Memory B cell (primary cell): Measurements from ENCODE around the gene APH1B.

Experiments
- ATAC-seq: fragments of 150-1000 bp; cut with Tn5 transposase; 2 replicates; pipeline ENCODE4 v1.10.0; 2021; ENCODE audit warnings: low read depth, mild to moderate bottlenecking, moderate library complexity
- DNase-seq, 2 donors: peaks; one replicate each; pipeline ENCODE4 v3.0.0; 2022; ENCODE audit warnings: low spot score in 2 of 2
- H3K27ac Mint-ChIP-seq: one replicate; pipeline ENCODE4 v1.8.0; 2022; ENCODE audit warnings: mild to moderate bottlenecking, moderate library complexity, mixed read lengths
- H3K27me3 Mint-ChIP-seq: one replicate; pipeline ENCODE4 v1.8.0; 2022; ENCODE audit warnings: mixed read lengths
- H3K36me3 Mint-ChIP-seq: one replicate; pipeline ENCODE4 v1.8.0; 2022; ENCODE audit warnings: mild to moderate bottlenecking, mixed read lengths
- H3K4me1 Mint-ChIP-seq: one replicate; pipeline ENCODE4 v1.8.0; 2022; ENCODE audit warnings: mixed read lengths
- H3K4me3 Mint-ChIP-seq: one replicate; pipeline ENCODE4 v1.8.0; 2022; ENCODE audit warnings: mild to moderate bottlenecking, moderate library complexity, mixed read lengths
- H3K9me3 Mint-ChIP-seq: one replicate; pipeline ENCODE4 v1.8.0; 2022; ENCODE audit warnings: mixed read lengths

APH1B gene

DNA sequence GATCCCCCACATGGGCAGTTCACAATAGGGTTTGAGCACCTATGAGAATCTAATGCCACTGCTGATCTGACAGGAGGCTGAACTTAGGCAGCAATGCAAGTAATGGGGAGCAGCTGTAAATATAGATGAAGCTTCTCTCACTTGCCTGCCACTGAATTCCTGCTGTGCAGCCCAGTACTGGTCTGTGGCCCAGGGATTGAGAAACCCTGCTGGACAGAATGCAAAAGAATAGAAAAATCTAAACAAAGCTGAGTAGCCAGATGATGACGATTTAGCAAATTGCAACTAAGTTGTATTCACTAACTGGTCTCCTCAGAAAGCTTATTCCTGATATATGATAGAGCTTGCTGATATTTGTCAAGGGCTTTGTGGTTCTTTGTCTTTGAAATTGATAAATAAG is 34.3 kb upstream of the APH1B start:
- H3K9me3 Mint-ChIP-seq: peaks cover 1% of the 10 kb centered on the region
- no peaks in the 10 kb centered on the region for H3K27me3 Mint-ChIP-seq
- ATAC-seq (no peak), DNase-seq (no peak)
- peaks cover 30% of the 10 kb centered on the region for H3K36me3 Mint-ChIP-seq
- H3K4me1 Mint-ChIP-seq: peaks cover 17% of the 10 kb centered on the region
- H3K4me3 Mint-ChIP-seq: no peak overlapping the region
- H3K27ac Mint-ChIP-seq: peak overlapping the region; percentile 55

GRCh38 chr15:63243776-63244175 is 33.6 kb upstream of the APH1B start:
- Mint-ChIP-seq H3K4me3 (no peak overlapping the region), H3K9me3 (peaks cover 1% of the 10 kb centered on the region), H3K36me3 (peaks cover 30% of the 10 kb centered on the region), H3K4me1 (peaks cover 13% of the 10 kb centered on the region), H3K27me3 (no peaks in the 10 kb centered on the region), H3K27ac (peak overlapping the region; percentile 55)
- no peak for ATAC-seq
- DNase-seq: no peak

GRCh38 chr15:63244399-63244798 is 33.0 kb upstream of the APH1B start:
- ATAC-seq: no peak
- no peak for DNase-seq
- peak overlapping the region; percentile 55 for H3K27ac Mint-ChIP-seq
- peaks cover 32% of the 10 kb centered on the region for H3K36me3 Mint-ChIP-seq
- no peak overlapping the region for H3K4me3 Mint-ChIP-seq
- H3K4me1 Mint-ChIP-seq: peaks cover 12% of the 10 kb centered on the region
- H3K27me3 Mint-ChIP-seq: no peaks in the 10 kb centered on the region
- peaks cover 1% of the 10 kb centered on the region for H3K9me3 Mint-ChIP-seq

- DNase-seq: no peak
- Mint-ChIP-seq H3K4me3 (no peak overlapping the region), H3K9me3 (peaks cover 1% of the 10 kb centered on the region), H3K27ac (no peak overlapping the region), H3K27me3 (no peaks in the 10 kb centered on the region), H3K36me3 (peaks cover 32% of the 10 kb centered on the region), H3K4me1 (peaks cover 7% of the 10 kb centered on the region)
- peak; percentile 39 for ATAC-seq
Measured at GRCh38 chr15:63244976-63245645, 32.3 kb upstream of the APH1B start.

- Mint-ChIP-seq H3K4me3 (no peak overlapping the region), H3K4me1 (peaks cover 7% of the 10 kb centered on the region)
Measured at GRCh38 chr15:63246691-63247469, 30.5 kb upstream of the APH1B start.

DNA sequence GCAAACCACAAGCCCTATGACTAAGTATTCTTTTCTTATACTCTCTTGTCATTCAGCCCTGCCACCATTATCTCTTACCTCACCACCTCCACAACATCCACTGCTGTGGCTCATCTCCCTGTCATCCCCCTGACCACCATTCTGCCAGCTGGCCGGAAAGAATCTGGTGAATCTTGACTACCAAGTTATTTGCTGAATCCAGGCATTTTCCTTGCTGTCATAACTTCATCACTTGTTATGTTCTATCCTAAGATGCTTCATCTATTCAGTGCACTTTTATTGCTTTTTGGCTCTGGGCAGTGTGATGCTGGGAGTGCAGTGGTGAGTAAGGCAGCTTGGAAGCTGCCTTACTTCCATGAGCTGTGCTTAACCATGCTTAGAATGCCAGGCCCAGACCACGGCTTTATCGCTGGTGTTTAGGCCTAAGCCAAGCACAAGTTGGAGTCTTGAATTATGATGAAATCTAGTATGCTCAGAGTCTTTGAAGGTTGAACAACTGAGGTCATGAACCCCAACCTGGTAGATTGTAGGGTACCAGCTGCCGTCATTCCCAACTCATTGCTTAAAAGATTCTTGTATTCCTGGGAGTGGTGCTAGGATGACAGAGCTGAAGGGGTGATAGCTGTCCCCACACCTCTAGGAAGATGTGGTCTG is 27.0 kb upstream of the APH1B start:
- H3K4me3 Mint-ChIP-seq: no peak overlapping the region
- no peak for ATAC-seq
- DNase-seq: no peak
- no peak overlapping the region for H3K27ac Mint-ChIP-seq
- peaks cover 2% of the 10 kb centered on the region for H3K4me1 Mint-ChIP-seq
- H3K9me3 Mint-ChIP-seq: no peaks in the 10 kb centered on the region
- peaks cover 22% of the 10 kb centered on the region for H3K36me3 Mint-ChIP-seq
- H3K27me3 Mint-ChIP-seq: no peaks in the 10 kb centered on the region

More at GRCh38 chr15:63246691-63247469, 30.5 kb upstream of the APH1B start:
- H3K36me3 Mint-ChIP-seq: peaks cover 36% of the 10 kb centered on the region
- ATAC-seq: no peak
- H3K27ac Mint-ChIP-seq: peak overlapping the region; percentile 24
- no peaks in the 10 kb centered on the region for H3K27me3 Mint-ChIP-seq
- DNase-seq: no peak
- peaks cover 1% of the 10 kb centered on the region for H3K9me3 Mint-ChIP-seq

DNA sequence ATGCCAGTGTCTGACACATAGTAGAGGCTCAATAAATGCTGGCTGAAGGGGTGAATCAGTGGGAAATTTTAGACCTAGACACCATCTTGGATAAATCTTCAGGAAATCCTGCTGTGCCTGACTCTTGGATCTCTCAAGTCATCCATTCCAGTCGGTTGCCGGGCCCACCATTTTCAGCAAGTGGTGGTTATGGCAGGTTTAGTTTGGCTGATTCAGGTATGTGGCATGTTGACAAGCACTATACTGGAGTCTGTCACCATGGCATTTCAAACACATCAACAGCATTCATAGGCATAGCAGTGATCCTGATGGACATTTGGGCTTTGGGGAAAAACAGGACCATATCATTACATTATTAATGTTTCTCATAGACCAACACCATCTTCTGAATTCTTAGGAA is 25.7 kb upstream of the APH1B start:
- Mint-ChIP-seq H3K27ac (no peak overlapping the region), H3K36me3 (peaks cover 25% of the 10 kb centered on the region), H3K4me1 (peaks cover 2% of the 10 kb centered on the region), H3K9me3 (no peaks in the 10 kb centered on the region), H3K4me3 (no peak overlapping the region), H3K27me3 (no peaks in the 10 kb centered on the region)
- DNase-seq: no peak
- no peak for ATAC-seq

DNA sequence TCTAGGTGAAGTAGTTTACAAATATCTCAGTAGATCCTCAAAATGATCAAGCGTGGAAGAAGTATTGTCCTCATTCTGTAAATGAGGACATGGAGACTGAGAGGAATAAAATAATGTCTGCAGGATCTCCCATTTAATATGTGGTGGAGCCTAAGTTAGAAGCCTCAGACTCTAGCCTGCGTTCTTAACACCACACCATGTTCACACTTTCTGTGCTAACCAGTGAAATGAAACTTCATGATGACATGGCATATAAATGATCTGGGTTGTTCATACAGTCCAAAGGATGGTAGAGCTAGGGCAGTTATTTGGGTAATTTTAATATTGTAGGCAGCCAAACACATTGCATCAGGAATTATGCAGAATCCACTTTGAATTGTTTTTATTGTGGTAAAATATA is 25.1 kb upstream of the APH1B start:
- Mint-ChIP-seq H3K4me3 (no peak overlapping the region), H3K36me3 (peaks cover 22% of the 10 kb centered on the region), H3K27ac (no peak overlapping the region), H3K27me3 (no peaks in the 10 kb centered on the region), H3K9me3 (no peaks in the 10 kb centered on the region), H3K4me1 (no peaks in the 10 kb centered on the region)
- ATAC-seq: no peak
- DNase-seq: no peak

DNA sequence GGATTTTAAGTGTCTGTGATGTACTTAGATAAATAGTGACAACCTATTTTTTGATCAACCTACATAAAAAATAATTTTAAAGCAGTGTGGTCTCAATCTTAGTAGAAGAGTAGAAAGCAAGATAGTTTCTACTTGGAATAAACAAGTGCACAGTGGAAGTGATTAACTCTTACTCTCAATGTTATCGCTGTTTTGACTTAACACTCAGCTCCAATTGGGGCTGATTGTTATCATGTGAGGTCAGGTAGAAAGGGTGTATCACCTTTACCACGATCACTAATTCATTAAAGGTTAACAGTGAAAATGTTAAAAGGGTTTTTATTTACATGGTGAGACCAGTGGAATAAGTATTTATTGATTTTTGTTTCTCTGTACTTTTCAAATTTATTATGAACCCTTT is 22.4 kb upstream of the APH1B start:
- Mint-ChIP-seq H3K27me3 (no peaks in the 10 kb centered on the region), H3K36me3 (peaks cover 22% of the 10 kb centered on the region), H3K4me1 (no peaks in the 10 kb centered on the region), H3K4me3 (no peak overlapping the region), H3K9me3 (no peaks in the 10 kb centered on the region), H3K27ac (no peak overlapping the region)
- no peak for DNase-seq
- no peak for ATAC-seq

GRCh38 chr15:63255489-63255990 is 21.9 kb upstream of the APH1B start:
- no peak for ATAC-seq
- H3K27me3 Mint-ChIP-seq: no peaks in the 10 kb centered on the region
- no peak overlapping the region for H3K27ac Mint-ChIP-seq
- DNase-seq: no peak
- no peaks in the 10 kb centered on the region for H3K4me1 Mint-ChIP-seq
- no peaks in the 10 kb centered on the region for H3K9me3 Mint-ChIP-seq
- H3K36me3 Mint-ChIP-seq: peaks cover 25% of the 10 kb centered on the region
- H3K4me3 Mint-ChIP-seq: no peak overlapping the region

GRCh38 chr15:63256433-63257274 is 20.8 kb upstream of the APH1B start:
- Mint-ChIP-seq H3K4me3 (no peak overlapping the region), H3K9me3 (no peaks in the 10 kb centered on the region), H3K27me3 (no peaks in the 10 kb centered on the region), H3K36me3 (peaks cover 27% of the 10 kb centered on the region), H3K4me1 (no peaks in the 10 kb centered on the region), H3K27ac (no peak overlapping the region)
- ATAC-seq (no peak), DNase-seq (no peak)

GRCh38 chr15:63258658-63259057 is 18.7 kb upstream of the APH1B start:
- Mint-ChIP-seq H3K9me3 (no peaks in the 10 kb centered on the region), H3K4me1 (no peaks in the 10 kb centered on the region), H3K4me3 (no peak overlapping the region), H3K27me3 (no peaks in the 10 kb centered on the region), H3K27ac (no peak overlapping the region), H3K36me3 (peaks cover 25% of the 10 kb centered on the region)
- ATAC-seq: no peak
- DNase-seq: no peak

DNA sequence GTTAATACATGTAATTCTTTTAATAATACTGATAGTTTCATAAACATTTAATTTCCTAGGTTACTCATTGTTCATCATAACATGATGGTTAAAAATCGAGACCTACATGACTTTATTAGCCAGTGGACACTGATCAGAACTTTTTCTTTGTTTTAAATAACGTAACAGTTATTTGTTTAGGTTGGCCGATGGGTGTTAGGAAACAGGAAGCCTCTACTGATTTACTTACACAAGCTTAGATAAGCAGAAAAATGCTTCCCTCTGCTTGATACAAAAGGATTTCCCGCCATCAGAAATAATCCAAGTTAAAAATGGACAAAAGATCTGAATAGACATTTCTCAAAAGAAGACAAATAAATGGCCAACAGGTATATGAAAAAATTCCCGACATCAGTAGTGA is 16.6 kb upstream of the APH1B start:
- H3K4me3 Mint-ChIP-seq: no peak overlapping the region
- H3K27me3 Mint-ChIP-seq: no peaks in the 10 kb centered on the region
- no peaks in the 10 kb centered on the region for H3K9me3 Mint-ChIP-seq
- peaks cover 27% of the 10 kb centered on the region for H3K36me3 Mint-ChIP-seq
- no peaks in the 10 kb centered on the region for H3K4me1 Mint-ChIP-seq
- no peak for ATAC-seq
- DNase-seq: no peak
- no peak overlapping the region for H3K27ac Mint-ChIP-seq
